Skin of body (tissue), 2 donors: Measurements from ENCODE around the gene GPR32. TPM values are rescaled to one million over a fixed set of nuclear protein-coding genes. Genes with fewer than 3 reads are reported as not detected.
"Not testable (repeated sequence)": the region's sequence is repeated elsewhere in the genome, so short reads cannot be mapped to it uniquely, and the experiment has no call there.

Experiments used
- DNase-seq: peaks from one replicate; lab custom pipeline; 2025; lab: John Stamatoyannopoulos, UW
- total RNA-seq: library from RNA; depleted of rRNA; stranded (reverse); fragments of >200 nt; gene quantifications from one replicate; pipeline ENCODE4 v1.2.3, GENCODE V29; 2014

The GPR32 gene, protein sequence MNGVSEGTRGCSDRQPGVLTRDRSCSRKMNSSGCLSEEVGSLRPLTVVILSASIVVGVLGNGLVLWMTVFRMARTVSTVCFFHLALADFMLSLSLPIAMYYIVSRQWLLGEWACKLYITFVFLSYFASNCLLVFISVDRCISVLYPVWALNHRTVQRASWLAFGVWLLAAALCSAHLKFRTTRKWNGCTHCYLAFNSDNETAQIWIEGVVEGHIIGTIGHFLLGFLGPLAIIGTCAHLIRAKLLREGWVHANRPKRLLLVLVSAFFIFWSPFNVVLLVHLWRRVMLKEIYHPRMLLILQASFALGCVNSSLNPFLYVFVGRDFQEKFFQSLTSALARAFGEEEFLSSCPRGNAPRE
- total RNA-seq: not detected

DNA sequence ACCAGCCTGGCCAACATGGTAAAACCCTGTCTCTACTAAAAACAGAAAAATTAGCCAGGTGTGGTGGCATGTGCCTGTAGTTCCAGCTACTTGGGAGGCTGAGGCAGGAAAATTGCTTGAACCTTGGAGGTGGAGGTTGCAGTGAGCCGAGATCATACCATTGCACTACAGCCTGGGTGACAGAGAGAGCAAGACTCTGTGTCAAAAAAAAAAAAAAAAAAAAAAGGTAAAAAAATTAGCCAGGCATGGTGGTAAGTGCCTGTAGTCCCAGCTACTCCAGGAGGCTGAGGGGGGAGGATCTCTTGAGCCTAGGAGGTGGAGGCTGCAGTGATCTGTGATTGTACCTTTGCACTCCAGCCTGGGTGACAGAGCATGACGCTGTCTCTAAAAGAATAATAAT, at the start of gene GPR32:
Gene GPR32, plus strand, starts transcription at position 301 of the 400 bp plus-strand sequence. CDS start 137 bp downstream, outside the sequence.
- not testable (repeated sequence) for DNase-seq

DNA sequence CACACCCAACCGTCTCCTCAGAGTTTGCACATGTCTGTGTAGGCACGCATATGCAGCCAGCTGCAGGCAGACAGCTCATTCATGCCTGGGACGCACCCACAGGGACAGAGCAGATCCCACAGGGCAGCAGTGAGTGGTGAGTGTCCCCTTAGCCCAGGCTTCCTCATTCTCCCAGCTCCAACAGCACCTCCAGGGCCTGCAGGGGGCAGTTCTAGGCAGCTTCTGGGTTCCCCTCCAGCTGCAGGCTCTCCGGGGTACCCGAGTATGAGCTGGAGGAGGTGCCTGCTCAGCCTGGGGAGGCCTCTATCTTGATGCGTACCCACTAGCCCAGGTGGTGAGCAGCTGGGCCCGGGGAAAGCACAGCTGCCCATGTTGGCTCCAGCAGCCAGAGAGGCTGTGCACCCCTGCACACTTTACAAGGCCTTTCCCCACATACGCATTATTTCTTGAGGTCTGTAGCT, 49.3 kb upstream of the GPR32 start:
- peak; percentile 39 for DNase-seq

- DNase-seq: no peak
Observed at GRCh38 chr19:50721441-50722137, 48.7 kb upstream of the GPR32 start.

GRCh38 chr19:50722201-50723013, 47.9 kb upstream of the GPR32 start:
- no peak for DNase-seq

- peak; percentile 68 for DNase-seq
Observed at GRCh38 chr19:50723069-50723468, 47.2 kb upstream of the GPR32 start, which contains the start of gene CLEC11A. CLEC11A (plus strand) TSS chr19:50723364; CDS start chr19:50723526, 162 bp downstream.

GRCh38 chr19:50723735-50724521, 46.3 kb upstream of the GPR32 start:
- no peak for DNase-seq

DNA sequence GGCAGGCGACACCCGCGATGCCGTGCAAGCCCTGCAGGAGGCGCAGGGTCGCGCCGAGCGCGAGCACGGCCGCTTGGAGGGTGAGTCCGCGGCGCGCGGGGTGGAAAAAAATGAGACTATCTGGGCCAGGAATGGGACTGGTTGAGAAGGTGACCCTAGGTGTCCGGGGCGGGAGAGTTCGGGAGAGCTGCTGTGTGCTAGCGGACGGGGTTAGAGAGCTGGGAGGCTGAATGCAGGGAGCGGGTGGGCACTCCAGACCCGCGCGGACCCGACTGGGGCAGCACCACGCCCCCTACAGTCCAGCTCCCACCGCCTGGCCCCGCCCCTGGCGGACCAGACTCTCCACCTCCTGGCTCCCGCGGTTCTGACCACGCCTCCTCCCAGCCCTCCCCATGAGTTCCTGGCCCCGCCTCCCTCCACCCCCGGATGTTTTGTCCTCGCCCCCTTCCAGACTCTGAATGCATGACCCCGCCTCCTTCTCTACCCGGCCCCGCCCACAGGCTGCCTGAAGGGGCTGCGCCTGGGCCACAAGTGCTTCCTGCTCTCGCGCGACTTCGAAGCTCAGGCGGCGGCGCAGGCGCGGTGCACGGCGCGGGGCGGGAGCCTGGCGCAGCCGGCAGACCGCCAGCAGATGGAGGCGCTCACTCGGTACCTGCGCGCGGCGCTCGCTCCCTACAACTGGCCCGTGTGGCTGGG, 45.6 kb upstream of the GPR32 start:
- DNase-seq: peak; percentile 99

GRCh38 chr19:50725218-50725910, 44.9 kb upstream of the GPR32 start:
- no peak for DNase-seq

GRCh38 chr19:50725911-50726230, 44.4 kb upstream of the GPR32 start:
- no peak for DNase-seq

- DNase-seq: peak; percentile 53
Observed at GRCh38 chr19:50728084-50728737, 42.1 kb upstream of the GPR32 start.

- DNase-seq: no peak
Observed at GRCh38 chr19:50729894-50730293, 40.4 kb upstream of the GPR32 start.

GRCh38 chr19:50735869-50736268, 34.4 kb upstream of the GPR32 start:
- DNase-seq: no peak

- no peak for DNase-seq
Observed at GRCh38 chr19:50736338-50736737, 33.9 kb upstream of the GPR32 start.

GRCh38 chr19:50739132-50739913, 30.9 kb upstream of the GPR32 start:
- DNase-seq: no peak

GRCh38 chr19:50739914-50740426, 30.3 kb upstream of the GPR32 start:
- no peak for DNase-seq

- no peak for DNase-seq
Observed at GRCh38 chr19:50741179-50741933, 28.9 kb upstream of the GPR32 start.

- DNase-seq: no peak
Observed at GRCh38 chr19:50743537-50743936, 26.7 kb upstream of the GPR32 start.

DNA sequence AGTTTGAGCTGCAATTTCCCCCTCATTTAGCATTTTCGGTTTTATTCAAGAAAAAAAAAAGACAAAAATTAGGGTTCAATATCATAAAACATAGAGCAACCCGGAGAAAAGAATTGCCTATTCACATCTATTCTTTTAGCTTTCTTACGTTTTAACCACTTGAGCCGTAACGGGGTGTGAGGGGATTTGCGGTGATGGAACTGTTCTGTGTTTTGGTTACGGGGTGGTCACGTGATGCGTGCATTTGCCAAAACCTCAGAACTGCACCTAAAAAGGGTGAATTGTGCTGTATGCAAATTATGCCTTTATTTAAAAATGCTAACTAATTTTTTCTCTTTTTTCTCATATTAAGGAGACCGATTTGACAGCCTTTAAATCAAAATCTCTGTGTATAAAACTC, 25.0 kb upstream of the GPR32 start:
- no peak for DNase-seq
